Urinary bladder (tissue), 4 donors: Measurements from ENCODE around the gene FSTL4. TPM values are rescaled to one million over a fixed set of nuclear protein-coding genes. Genes with fewer than 3 reads are reported as not detected.
"Not testable (repeated sequence)": the region's sequence is repeated elsewhere in the genome, so short reads cannot be mapped to it uniquely, and the experiment has no call there.

Experiments
- DNase-seq: peaks from one replicate; pipeline ENCODE4 v3.0.0-alpha.2; 2015; ENCODE audit errors: extremely low spot score
- H3K27ac ChIP-seq: one replicate; pipeline ENCODE4 v1.5.1; 2013; ENCODE audit warnings: low read depth, mild to moderate bottlenecking, moderate library complexity
- H3K36me3 ChIP-seq: one replicate; pipeline ENCODE4 v1.6.1; 2013; ENCODE audit warnings: mild to moderate bottlenecking, moderate library complexity; ENCODE audit not compliant: insufficient read depth
- H3K4me1 ChIP-seq: one replicate; pipeline ENCODE4 v1.6.1; 2013; ENCODE audit warnings: mild to moderate bottlenecking, moderate library complexity; ENCODE audit not compliant: insufficient read depth
- H3K4me3 ChIP-seq: one replicate; pipeline ENCODE4 v1.5.1; 2013; ENCODE audit warnings: low read depth, low read length
- WGBS: extraction: QIAGEN DNeasy Blood & Tissue Kit; methylation state at CpG from one replicate; pipeline ENCODE4 v1.1.7; 2013; 5-methylcytosine and 5-hydroxymethylcytosine counted together
- polyA plus RNA-seq: library from polyadenylated mRNA; stranded (reverse); fragments of 200-250 nt; gene quantifications from one replicate; pipeline ENCODE4 v1.2.3, GENCODE V29; 2013
- total RNA-seq: library from RNA; depleted of rRNA; stranded (reverse); fragments of >200 nt; gene quantifications from one replicate; pipeline ENCODE4 v1.2.3, GENCODE V29; 2014
- donor health status: healthy with polysubstance abuse.
- donor health status: healthy.

FSTL4 gene
- total and polyA plus RNA-seq, 2 donors = 4.0 to 7.5 TPM

DNA sequence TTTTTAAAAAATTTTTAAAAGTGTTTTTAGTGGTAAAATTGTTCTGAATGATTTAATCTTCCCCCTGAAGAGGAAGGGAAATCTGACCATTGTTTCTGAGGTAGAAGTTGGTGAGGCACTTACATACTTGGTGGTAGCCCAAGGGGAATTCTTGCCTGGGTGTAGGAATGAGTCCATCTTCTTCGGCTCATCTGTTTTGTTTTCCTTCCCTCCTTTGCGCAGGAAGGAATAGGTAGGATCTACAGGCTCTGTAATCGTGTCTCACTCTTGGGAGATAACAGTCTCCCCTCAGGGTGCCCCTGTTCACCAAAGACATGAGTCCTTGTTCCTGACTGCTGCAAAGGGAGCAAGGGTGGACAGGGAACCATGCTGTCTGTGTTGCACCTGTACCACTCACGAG is 422.5 kb downstream of the FSTL4 start:
- Histone ChIP-seq H3K36me3 (no peaks in the 10 kb centered on the region), H3K4me3 (no peak overlapping the region), H3K4me1 (no peaks in the 10 kb centered on the region), H3K27ac (no peak overlapping the region)
- 80% methylated on average over 4 of the region's 4 CpGs for WGBS
- no peak for DNase-seq

DNA sequence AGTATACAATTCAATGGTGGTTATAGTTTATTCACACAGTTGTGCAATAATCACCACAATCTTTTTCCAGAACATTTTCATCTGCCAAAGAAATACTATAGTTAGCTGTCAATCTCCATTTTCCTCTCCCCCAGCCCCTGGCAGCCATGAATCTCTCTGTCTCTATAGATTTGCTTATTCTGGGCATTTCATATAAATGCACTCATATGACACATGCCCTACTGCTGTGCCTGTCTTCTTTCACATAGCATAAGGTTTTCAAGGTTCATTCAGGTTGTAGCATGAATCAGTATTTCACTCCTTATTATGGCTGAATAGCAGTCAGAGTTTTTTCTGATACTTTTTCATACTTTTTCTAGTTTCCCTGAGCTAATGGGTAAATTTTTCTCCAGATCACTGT is 432.9 kb downstream of the FSTL4 start:
- Histone ChIP-seq H3K27ac (no peak overlapping the region), H3K36me3 (no peaks in the 10 kb centered on the region), H3K4me1 (no peaks in the 10 kb centered on the region), H3K4me3 (no peak overlapping the region)
- DNase-seq = no peak

DNA sequence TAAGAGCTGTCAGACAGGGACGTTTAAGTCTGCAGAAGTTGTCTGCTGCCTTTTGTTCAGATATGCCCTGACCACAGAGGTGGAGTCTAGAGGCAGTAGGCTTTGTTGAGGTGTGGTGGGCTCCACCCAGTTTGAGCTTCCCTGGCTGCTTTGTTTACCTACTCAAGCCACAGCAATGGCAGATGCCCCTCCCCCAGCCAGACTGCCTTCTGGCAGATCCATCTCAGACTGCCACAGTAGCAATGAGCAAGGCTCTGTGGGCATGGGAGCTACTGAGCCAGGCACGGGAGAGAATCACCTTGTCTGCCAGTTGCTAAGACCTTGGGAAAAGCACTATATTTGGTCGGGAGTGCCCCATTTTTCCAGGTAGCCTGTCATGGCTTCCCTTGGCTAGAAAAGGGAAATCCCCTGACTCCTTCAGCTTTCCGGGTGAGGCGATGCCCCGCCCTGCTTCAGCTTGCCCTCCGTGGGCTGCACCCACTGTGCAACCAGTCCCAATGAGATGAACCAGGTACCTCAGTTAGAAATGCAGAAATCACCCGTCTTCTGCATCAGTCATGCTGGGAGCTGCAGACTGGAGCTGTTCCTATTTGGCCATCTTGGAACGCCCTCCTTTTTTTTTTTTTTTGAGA is 441.5 kb downstream of the FSTL4 start:
- not testable (repeated sequence) for H3K27ac ChIP-seq, H3K4me1 ChIP-seq, DNase-seq, H3K36me3 ChIP-seq, H3K4me3 ChIP-seq
- whole genome bisulfite sequencing = 76% methylated on average over 9 of the region's 9 CpGs

DNA sequence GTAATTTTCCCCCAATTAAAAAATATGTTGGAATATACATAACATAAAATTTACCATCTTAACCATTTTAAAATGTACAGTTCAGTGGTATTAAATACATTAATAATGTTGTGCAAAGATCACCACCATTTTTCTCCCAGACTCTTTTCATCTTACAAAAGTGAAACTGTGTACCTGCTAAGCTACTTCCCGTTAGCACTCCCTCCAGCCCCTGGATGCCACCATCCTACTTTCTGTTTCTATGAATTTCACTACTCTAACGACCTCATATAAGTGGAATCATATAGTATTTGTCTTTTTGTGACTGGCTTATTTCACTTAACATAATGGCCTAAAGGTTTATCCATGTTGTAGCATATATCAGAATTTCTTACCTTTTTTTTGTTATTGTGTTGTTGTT is 447.6 kb downstream of the FSTL4 start:
- Histone ChIP-seq H3K4me3 (no peak overlapping the region), H3K27ac (no peak overlapping the region), H3K4me1 (no peaks in the 10 kb centered on the region), H3K36me3 (no peaks in the 10 kb centered on the region)
- 61% methylated on average over 2 of the region's 2 CpGs for WGBS
- DNase-seq = no peak

DNA sequence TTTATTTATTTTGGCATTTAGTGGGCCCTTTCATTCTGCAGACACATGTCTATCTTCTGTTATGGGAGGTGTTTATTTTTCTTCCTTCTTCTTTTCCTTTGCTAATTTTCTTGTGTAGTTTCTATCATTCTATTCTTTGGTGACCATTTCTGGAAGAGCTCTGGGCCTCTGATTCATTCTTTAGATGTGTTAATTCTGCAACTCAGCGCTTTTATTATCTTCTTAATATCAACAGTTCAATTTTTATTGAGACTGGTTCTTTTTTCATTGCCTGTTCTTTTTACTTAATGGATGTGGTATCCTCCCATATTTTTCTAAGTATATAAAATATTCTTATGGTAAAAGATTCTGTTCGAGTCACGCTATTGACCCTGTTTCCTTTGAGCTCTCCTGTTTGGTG is 448.5 kb downstream of the FSTL4 start:
- Histone ChIP-seq H3K36me3 (no peaks in the 10 kb centered on the region), H3K4me3 (no peak overlapping the region), H3K4me1 (no peaks in the 10 kb centered on the region), H3K27ac (no peak overlapping the region)
- no peak for DNase-seq
- WGBS = 86% methylated on average over 3 of the region's 3 CpGs

DNA sequence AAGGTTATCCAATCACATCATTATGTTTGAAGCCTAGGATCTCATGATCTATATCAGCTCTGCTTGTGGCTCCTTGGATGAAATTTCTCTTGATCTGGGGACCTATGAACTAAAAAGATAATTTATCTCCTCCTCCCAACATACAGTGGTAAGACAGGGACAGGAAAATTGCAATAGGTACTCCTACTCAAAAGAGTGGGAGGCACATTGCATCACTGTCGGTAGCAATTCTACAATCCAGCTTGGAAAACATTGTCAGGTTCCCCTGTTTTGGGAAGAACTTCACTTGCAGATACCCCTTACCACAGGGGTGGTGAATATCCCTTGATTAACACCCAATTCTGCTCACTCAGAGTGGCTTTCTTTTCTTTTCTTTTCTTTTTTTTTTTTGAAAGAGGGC is 452.8 kb downstream of the FSTL4 start:
- 95% methylated on average over 1 of the region's 1 CpG for WGBS
- Histone ChIP-seq H3K4me1 (no peaks in the 10 kb centered on the region), H3K4me3 (no peak overlapping the region), H3K27ac (no peak overlapping the region), H3K36me3 (no peaks in the 10 kb centered on the region)
- no peak for DNase-seq

DNA sequence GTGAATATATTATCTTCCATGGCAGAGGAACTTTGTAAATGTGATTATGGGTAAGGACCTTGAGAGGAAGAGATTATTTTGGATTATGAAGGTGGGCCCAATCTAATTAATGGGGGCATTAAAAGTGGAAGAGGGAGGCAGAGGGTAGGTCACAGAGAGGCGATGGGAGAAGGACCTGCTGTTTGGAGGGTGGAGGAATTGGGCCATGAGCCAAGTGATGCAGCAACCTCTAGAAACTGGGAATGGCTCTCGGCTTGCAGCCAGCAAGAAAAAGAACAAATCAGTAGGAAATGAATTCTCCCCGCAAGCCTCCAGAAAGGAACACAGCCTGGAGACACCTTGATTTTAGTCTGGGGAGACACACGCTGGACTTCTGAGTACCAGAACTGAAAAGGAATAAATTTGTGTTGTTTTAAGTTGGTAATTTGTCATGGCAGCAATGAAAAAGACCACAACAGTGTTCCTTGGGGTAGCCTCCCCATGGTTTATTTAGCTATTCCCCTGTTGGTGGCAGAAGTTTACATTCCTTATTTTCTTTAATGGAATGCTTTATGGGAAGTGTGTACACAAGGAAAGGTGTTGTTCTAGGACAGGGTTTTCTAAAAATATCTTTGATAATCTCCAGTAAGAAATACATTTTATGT is 456.9 kb downstream of the FSTL4 start:
- Histone ChIP-seq H3K36me3 (no peaks in the 10 kb centered on the region), H3K4me1 (no peaks in the 10 kb centered on the region), H3K4me3 (no peak overlapping the region), H3K27ac (no peak overlapping the region)
- 63% methylated on average over 4 of the region's 4 CpGs for WGBS
- no peak for DNase-seq

DNA sequence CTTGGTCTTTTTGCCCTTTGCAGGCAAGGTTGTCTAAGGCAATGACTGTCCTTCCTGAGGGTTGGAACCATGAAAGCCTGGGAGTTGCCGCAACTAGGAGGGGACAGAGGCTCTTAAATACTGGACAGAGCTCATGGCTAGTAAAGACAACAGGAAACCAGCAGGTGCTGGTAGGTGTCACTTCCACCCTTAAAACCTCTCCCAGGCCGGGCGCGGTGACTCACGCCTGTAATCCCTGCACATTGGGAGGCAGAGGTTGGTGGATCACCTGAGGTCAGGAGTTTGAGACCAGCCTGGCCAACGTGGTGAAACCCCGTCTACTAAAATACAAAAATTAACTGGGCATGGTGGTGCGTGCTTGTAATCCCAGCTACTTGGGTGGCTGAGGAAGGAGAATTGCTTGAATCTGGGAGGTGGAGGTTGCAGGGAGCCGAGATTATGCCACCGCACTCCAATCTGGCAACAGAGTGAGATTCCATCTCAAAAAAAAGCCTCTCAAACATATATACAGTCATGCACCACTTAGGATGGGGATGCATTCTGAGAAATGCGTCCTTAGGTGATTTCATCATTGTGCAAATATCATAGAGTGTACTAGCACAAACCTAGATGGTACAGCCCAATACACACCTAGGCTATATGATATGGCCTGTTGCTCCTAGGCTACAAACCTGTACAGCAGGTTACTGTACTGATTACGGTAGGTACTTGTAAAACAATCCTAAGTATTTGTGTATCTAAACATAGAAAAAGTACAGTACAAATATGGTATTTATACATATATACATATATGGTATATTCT is 457.9 kb downstream of the FSTL4 start:
- DNase-seq = no peak
- 92% methylated on average over 12 of the region's 12 CpGs for WGBS
- Histone ChIP-seq H3K4me3 (no peak overlapping the region), H3K4me1 (no peaks in the 10 kb centered on the region), H3K36me3 (no peaks in the 10 kb centered on the region), H3K27ac (no peak overlapping the region)

DNA sequence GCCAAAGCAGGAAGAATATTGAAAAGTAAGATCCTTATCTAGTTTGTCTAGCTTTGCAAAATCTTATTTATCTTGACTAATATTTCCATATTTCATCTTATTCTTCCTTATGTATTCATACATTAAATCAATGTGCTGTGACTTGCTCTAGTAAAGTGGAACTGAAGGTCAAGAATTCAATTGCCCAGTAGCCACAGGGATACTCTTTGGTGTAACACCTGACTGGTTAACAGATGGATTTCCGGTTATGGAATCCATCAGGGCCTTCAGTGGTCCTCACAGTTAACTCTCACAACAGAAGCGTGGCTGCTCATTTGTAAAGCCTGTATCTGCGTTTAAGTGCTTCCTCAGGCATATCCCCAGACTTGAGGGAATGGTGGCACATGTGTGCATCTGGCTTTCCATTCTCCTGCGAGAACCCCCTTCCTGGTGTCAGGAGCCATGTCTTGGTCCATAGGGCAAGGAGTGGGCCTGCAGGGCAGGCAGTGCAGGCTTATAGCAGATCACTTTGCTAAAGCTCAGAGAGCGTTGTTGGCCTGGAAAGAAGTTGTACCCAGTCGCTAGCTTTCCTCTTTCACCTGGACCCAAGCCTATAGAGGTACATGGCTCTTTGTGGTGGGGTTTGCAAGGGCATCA is 461.3 kb downstream of the FSTL4 start:
- H3K27ac ChIP-seq = no peak overlapping the region
- DNase-seq = no peak
- no peaks in the 10 kb centered on the region for H3K36me3 ChIP-seq
- 96% methylated on average over 6 of the region's 6 CpGs for WGBS
- no peak overlapping the region for H3K4me3 ChIP-seq
- H3K4me1 ChIP-seq = no peaks in the 10 kb centered on the region

DNA sequence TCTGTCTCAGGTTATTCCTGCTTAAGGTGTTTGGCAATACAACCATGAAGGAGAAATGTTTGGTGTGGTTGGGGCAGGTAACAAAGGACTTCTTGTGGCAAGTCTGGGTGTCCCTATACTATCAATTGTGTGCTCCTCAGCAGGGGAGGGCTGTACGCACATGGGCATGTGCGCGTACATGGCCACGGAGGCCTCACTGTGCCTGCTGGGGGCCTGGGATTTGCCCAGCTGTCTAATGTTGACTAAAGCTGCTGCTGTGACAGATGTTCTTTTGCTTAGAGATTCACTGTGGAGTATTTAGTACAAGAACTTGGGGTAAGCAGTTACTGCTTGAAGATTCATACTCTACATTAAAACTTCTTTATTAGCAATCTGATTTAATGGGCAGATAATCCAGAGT is 463.0 kb downstream of the FSTL4 start:
- no peak overlapping the region for H3K27ac ChIP-seq
- no peaks in the 10 kb centered on the region for H3K36me3 ChIP-seq
- no peaks in the 10 kb centered on the region for H3K4me1 ChIP-seq
- DNase-seq = no peak
- 85% methylated on average over 4 of the region's 4 CpGs for WGBS
- no peak overlapping the region for H3K4me3 ChIP-seq

DNA sequence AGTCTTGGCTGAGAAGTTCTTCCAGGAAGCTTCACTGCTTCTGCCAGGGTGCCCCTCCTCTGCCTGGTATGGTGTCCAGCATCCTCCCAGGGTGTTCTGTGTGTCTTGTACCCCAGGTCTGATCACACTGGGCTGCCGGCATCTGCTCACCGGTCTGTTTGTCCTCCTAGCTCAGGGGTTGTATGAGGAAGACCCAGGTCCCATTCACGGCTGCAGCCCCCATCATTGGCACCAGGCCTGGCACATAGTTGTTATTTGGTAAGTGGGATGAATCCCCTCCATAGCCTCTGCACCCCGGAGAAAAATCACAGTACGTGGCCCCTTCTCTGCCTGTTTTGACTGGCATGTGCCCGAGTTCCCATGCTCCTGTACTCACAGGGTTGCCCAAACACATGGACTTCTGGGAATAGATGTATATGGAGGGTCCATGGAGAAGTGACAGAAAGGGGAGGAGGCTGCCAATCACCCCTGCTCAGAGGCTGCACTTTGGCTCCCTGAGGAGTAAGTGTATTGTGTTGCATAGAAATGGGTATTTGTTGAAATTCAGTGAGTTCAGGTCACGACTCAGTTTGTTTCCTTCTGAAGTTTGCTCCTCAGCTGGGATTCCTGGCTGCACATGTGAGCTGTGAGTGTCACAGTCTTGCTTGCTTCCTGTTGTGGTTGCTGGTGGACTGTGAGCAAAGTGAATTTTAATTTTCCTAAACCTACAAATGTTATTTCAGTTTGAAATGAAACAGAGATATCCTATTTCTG is 464.4 kb downstream of the FSTL4 start:
- DNase-seq = no peak
- 93% methylated on average over 7 of the region's 7 CpGs for WGBS

DNA sequence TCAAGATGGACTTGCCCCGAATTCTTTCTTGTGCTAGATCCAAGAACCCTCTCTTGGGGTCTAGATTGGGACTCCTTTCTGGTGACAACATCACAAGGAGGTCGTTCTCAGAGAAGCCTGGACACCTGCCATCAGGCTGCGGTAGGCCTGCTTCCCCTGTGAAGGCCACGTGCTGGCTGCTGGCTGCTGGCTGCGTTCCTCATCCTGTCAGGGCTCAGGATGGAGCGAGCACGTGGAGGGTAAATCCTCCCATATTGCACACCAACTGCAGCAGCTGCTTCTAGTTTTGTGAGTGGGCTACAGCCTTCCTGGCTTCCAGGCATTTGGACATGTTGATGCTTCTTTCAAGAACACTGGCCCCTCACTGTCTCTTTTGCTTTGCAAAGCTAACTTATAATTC is 464.9 kb downstream of the FSTL4 start:
- no peak for DNase-seq
- no peak overlapping the region for H3K4me3 ChIP-seq
- H3K27ac ChIP-seq = no peak overlapping the region
- H3K36me3 ChIP-seq = no peaks in the 10 kb centered on the region
- H3K4me1 ChIP-seq = no peaks in the 10 kb centered on the region
- WGBS = 25% methylated on average over 7 of the region's 7 CpGs

More for the DNA sequence above, 464.4 kb downstream of the FSTL4 start:
- H3K4me1 ChIP-seq = no peaks in the 10 kb centered on the region
- no peaks in the 10 kb centered on the region for H3K36me3 ChIP-seq
- H3K4me3 ChIP-seq = no peak overlapping the region
- no peak overlapping the region for H3K27ac ChIP-seq
